ENCODE data around the gene OBI1.
A peak's percentile ranks its signal among the peaks of the same experiment; 100 is the strongest.

OBI1 gene

GRCh38 chr13:78638216-78638615 lies 20.7 kb downstream of the OBI1 start:
- no peak for DNase-seq

GRCh38 chr13:78636495-78636894 lies 22.5 kb downstream of the OBI1 start:
- no peak for DNase-seq

- no peak for DNase-seq
Measured at GRCh38 chr13:78632996-78633395, 26.0 kb downstream of the OBI1 start.

- DNase-seq: no peak
Measured at GRCh38 chr13:78631077-78631476, 27.9 kb downstream of the OBI1 start.

- no peak for DNase-seq
Measured at GRCh38 chr13:78630511-78630910, 28.4 kb downstream of the OBI1 start.

- no peak for DNase-seq
Measured at GRCh38 chr13:78625384-78625783, 33.6 kb downstream of the OBI1 start.

DNA sequence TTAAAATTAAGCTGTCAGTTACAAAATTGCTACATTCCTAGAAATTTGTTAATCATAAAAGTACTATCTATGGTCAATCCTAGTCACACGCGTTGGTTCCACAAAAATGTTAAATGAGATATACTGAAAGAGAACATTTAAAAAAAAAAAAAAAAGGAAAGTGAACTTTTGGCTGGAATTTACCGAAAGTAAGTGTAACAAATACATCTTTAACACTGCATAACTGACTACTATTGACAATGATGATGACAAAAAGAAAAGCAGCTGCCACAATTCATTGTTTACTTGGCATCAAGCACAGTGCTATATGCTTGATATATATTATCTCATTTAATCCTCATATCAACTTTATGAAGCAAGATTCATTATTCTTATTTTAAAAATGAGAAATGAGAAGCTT lies 35.8 kb downstream of the OBI1 start:
- DNase-seq: no peak

- DNase-seq: no peak
Measured at GRCh38 chr13:78620936-78621470, 38.0 kb downstream of the OBI1 start.

GRCh38 chr13:78618411-78618810 lies 40.5 kb downstream of the OBI1 start:
- no peak for DNase-seq

DNA sequence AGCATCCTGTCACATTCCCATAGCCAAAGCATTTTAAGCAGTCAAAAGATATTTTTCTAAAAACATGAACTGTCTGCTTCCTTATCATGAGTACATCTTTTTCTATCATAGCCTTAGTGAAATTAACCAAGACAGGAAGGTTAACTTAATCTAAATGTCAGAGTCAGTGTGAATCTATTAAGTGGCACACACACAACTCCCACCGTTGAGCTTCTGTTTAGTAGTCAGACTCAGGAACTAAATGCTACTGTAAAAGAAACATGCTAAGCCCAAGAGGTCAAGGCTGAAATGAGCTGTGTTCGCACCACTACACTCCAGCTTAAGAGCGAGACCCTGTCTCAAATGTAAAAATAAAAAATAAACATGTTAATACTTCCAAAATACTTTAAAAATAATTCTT lies 47.9 kb downstream of the OBI1 start:
- DNase-seq: no peak

GRCh38 chr13:78610381-78610883 lies 48.5 kb downstream of the OBI1 start:
- peak; percentile 58 for DNase-seq

DNA sequence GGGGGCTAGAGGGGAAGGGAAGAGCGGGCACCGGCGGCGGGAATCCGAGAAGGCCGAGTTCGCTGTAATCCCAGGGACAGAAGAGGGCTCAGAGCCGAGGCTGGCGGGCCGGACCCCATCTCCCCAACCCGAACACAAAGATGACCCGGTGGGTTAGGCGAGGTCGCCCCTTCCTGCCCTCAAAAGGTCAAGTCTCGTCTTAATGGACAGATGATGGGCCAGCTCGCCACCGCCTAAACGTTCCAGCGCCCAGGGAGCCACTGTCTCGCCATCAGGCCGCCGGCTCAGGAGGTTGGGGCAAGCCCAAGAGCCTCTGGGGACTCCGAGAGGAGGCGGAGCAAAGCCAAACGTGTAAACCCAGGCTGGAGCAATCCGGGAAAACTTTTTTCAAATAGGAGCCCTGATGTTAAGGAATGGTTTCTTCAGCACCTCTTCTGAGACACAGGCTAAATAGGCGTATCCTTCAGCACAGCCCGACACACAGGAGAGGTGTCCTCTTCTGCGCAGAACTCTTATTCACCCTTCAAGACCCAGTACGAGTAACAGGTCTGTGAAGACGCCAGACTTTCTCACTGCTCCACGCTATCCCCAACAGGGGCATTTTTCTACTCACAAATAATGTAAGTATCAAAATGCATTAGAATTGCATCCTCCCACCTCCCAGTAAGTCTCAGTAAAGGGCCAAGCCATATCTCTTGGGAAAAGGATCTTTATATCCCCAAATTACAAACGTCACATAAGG lies 49.3 kb downstream of the OBI1 start:
- no peak for DNase-seq

GRCh38 chr13:78608688-78609463 lies 50.1 kb downstream of the OBI1 start:
- DNase-seq: peak; percentile 45

- no peak for DNase-seq
Measured at GRCh38 chr13:78608252-78608687, 50.7 kb downstream of the OBI1 start.

GRCh38 chr13:78607409-78608251 lies 51.3 kb downstream of the OBI1 start:
- no peak for DNase-seq

- DNase-seq: no peak
Measured at GRCh38 chr13:78606471-78607408, 52.2 kb downstream of the OBI1 start.

- DNase-seq: peak; percentile 57
Measured at GRCh38 chr13:78604782-78605611, 54.0 kb downstream of the OBI1 start.

GRCh38 chr13:78603240-78603957 lies 55.6 kb downstream of the OBI1 start, which contains the start of gene POU4F1:
POU4F1 (minus strand) TSS chr13:78603552; CDS start chr13:78603326, 226 bp downstream.
- peak; percentile 97 for DNase-seq

DNA sequence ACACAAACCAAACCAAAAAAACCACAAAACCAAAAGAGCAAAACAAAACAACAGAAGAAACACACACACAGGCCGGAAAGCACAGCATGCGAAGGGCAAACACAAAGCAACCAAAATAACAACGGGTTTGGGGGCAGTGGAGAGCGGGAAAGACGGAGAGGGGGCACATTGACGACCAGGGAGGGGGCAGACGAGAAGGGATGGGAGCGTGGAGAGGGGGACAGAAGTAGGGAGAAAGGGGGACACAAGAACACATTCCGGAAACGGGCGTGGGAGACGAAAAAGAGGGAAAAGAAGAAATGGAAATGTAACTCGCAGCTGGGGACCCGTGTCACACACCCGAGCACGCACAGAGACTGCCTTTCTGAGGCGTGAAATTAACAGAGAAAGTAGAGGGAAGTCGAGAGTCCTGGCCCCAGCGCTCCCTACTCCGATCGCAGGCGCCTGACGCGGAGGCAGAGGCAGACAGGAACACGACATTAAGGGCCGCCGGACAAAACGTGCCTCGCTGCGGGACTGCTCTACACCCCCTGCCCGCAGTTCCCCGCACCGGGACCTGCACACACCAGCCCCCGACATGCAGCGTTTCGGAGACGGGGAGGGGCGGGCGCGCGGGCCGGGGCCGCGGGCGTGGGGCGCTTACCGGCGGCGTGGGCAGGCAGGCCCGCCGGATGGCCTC lies 56.3 kb downstream of the OBI1 start:
- peak; percentile 51 for DNase-seq

Data from NCI-H1092 treated with DMSO at 0.1 percent for 48 hours (cell line).